GM19452 (cell line): ENCODE measurements around the gene TDRD1.
A peak's percentile ranks its signal among the peaks of the same experiment; 100 is the strongest.

Source experiments
- ATAC-seq: cut with Tn5 transposase; IDR thresholded peaks from one replicate; pipeline ENCODE4 v1.9.1; 2021; ENCODE audit not compliant: unreplicated experiment

The TDRD1 gene

GRCh38 chr10:114173921-114174694 lies 5.0 kb upstream of the TDRD1 start, which contains the start of gene CCDC186:
TSS of gene CCDC186 (minus strand) at chr10:114174203. CDS start at chr10:114163268, 10,935 bp downstream.
- peak; percentile 99 for ATAC-seq

GRCh38 chr10:114174695-114175188 lies 4.4 kb upstream of the TDRD1 start:
- ATAC-seq = no peak

GRCh38 chr10:114175667-114176066 lies 3.5 kb upstream of the TDRD1 start:
- ATAC-seq = no peak

GRCh38 chr10:114176511-114176910 lies 2.6 kb upstream of the TDRD1 start:
- no peak for ATAC-seq

GRCh38 chr10:114179747-114180146 lies 594 bp downstream of the TDRD1 start:
- no peak for ATAC-seq

- no peak for ATAC-seq
These were observed 1.8 kb downstream of the TDRD1 start for GRCh38 chr10:114180937-114181336.

- ATAC-seq = no peak
These were observed 2.8 kb downstream of the TDRD1 start for GRCh38 chr10:114181971-114182370.

GRCh38 chr10:114183563-114183962 lies 4.4 kb downstream of the TDRD1 start:
- ATAC-seq = no peak

- ATAC-seq = no peak
These were observed 5.1 kb downstream of the TDRD1 start for GRCh38 chr10:114184276-114184675.

- ATAC-seq = no peak
These were observed 8.8 kb downstream of the TDRD1 start for GRCh38 chr10:114188001-114188400.

- ATAC-seq = no peak
These were observed 9.7 kb downstream of the TDRD1 start for GRCh38 chr10:114188900-114189299.

GRCh38 chr10:114189700-114190099 lies 10.5 kb downstream of the TDRD1 start:
- no peak for ATAC-seq

GRCh38 chr10:114195079-114195478 lies 15.9 kb downstream of the TDRD1 start:
- peak; percentile 97 for ATAC-seq

- no peak for ATAC-seq
These were observed 20.1 kb downstream of the TDRD1 start for GRCh38 chr10:114199239-114199638.

- ATAC-seq = no peak
These were observed 23.7 kb downstream of the TDRD1 start for GRCh38 chr10:114202812-114203211.

GRCh38 chr10:114206902-114207301 lies 27.7 kb downstream of the TDRD1 start:
- no peak for ATAC-seq

- ATAC-seq = no peak
These were observed 28.2 kb downstream of the TDRD1 start for GRCh38 chr10:114207349-114207748.

GRCh38 chr10:114208351-114208750 lies 29.2 kb downstream of the TDRD1 start:
- no peak for ATAC-seq

- no peak for ATAC-seq
These were observed 33.0 kb downstream of the TDRD1 start for GRCh38 chr10:114212153-114212552.

GRCh38 chr10:114215033-114215432 lies 35.9 kb downstream of the TDRD1 start:
- no peak for ATAC-seq

GRCh38 chr10:114220281-114220680 lies 41.1 kb downstream of the TDRD1 start:
- no peak for ATAC-seq

- ATAC-seq = no peak
These were observed 42.1 kb downstream of the TDRD1 start for GRCh38 chr10:114221235-114221634.

- ATAC-seq = no peak
These were observed 43.9 kb downstream of the TDRD1 start for GRCh38 chr10:114223066-114223465.
